Activated CD4-positive, CD25-positive, alpha-beta regulatory T cell treated with anti-CD3 and anti-CD28 coated beads, Interleukin-2, amount 50 U/mL, for 72 hours (primary cell): ENCODE measurements around the gene CCDC88C.
A peak's percentile ranks its signal among the peaks of the same experiment; 100 is the strongest.

ENCODE experiments used
- DNase-seq: peaks from one replicate; pipeline ENCODE4 v3.0.0; 2021

The CCDC88C gene

DNA sequence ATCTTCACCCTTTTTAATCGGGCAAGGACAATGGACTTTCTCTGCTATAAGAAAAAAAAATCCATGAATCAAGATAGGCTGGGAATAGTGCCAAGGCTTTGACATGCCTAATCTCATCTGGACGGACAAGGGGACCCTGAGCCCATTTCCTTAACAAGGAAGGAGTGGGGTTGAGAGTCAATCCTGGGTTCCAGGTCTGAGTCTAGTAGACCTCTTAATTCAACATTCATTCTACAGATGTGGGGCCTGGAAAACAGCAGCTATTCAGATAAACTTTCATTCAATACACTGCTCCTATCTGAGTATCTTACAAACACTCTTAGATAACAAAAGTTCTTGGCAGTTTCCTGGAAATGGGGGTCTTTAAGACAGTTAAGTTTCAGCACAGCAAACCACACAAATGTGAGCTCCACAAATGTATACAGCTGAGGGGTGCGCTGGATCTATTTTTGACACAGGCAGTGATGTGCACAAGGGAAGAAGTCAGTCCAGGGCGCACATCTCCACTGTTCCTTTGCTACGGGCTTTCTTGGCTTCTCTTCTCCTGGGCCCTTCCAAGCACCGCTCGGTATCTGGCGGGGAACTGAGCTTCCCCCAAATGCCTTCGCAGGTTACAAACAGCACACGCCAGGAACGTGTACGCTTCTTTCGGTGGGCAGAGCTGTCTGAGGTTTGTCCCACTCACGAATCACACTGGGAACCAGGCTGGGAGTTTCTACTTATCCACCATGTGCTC is 90.9 kb downstream of the CCDC88C start:
- no peak for DNase-seq

DNA sequence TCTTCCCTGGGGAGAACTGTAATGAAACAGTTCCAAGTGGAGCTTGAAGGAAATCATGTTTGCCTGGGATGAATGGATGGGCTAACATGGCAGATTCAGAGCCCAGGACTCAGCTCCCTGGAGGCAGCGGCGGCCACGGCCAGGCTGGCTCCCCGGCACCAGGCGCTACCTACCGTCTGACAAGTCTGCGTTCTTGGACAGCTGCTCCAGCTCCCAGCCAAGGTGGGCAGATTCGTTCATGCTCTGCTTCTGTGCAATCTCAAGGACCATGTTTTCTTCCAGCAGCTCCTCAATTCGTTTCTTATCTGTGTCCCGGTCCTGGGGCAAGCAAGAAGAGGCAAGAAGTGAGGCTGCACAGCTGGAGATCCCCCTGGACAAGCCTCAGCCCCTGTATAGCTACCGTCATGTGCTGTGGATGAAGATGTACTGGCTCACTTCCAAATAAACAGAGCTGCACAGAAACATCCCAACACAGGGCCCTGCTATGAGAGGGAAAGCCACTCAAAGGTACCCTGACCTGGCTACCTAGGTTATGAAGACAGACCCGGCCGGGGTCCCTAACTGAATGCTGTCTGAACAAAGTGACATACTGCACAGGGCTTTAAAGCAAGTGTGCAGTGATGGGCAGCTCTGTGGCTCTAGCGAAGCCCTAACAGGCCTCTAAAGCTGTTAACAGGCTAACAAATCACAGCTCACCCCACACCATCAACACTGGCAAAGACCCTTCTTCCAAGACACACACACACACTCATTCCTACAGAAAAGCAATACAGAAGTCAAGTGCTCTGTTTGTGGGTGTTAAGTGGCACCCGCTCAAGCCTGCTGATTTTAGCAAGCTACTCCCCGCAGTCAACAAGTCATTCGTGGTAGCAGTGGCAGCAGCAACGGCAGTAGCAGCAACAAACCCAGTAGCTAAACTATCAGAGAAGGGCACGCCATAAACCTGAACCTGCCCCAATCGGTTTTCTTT is 92.7 kb downstream of the CCDC88C start:
- DNase-seq = no peak

DNA sequence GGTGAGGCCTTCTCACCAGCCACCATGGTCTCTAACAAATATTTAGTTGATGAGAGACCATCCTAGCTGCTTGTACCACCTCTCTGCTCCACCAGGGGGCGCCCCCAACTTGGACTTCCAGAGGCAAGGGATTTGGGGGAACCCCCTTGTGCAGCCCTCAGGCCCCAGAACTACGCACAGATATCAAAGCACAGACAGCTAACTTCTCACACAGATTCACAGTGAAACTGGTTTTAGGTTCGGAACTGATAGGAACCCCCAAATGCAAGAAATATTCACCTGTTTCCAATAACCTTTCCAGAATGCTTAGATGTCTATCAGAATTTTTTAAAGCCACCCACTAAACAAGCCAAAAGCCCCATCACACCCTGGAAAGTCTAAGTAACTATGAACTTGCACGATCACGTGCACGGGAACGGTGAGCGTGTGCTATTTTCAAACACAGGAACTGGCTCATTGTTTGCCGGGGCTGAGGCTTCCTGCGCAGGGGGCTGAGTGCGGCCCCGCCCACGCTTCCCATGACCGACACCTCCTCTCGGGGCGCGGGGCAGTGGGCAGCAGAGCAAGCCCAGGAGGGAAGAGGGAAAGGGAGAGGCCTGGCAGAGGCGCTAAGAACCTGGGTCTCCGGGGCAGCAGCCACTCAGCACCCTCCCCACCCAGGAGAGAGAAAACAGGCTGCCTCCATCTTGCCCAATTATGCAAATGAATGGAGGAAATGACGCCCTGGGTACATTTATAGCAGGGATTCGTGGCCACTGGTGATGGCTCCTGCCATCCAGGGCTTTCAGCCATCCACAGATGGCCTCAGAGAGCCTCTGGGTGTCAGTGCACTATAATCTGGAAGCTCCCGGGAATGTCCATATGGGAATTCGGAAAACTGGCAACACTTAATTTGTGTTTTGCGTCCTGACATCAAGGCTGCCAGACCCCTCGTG is 93.7 kb downstream of the CCDC88C start:
- DNase-seq = peak; percentile 94

DNA sequence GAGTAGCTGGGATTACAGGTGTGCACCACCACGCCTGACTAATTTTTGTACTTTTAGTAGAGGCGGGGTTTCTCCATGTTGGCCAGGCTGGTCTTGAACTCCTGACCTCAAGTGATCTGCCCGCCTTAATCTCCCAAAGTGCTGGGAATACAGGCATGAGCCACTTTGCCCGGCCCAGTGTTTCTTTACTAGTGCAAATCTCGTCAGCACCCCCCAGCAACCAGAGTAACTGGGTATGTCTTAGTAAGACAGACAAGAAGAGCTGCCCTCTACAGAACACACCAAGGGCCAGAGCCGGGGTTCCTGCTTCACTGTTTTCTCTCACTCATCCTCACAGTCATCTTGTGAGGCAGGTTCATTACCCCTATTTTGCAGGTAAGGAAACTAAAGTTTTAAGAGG is 94.6 kb downstream of the CCDC88C start:
- no peak for DNase-seq

DNA sequence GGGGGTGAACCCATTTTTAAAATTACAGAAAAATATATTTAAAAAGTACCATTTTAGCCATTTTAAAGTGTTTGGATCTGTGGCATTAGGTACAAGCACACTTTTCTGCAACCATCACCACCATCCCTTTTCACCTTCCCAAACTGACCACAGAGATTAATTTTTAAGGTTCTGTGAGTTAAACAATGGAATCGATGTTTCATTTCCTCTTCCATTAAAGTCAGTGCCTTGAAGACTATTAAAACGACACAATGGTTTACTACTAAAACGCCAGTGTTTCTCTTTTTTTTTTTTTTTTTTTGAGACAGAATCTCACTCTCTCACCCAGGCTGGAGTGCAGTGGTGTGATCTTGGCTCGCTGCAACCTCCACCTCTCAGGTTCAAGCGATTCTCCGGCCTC is 95.0 kb downstream of the CCDC88C start:
- DNase-seq = no peak

DNA sequence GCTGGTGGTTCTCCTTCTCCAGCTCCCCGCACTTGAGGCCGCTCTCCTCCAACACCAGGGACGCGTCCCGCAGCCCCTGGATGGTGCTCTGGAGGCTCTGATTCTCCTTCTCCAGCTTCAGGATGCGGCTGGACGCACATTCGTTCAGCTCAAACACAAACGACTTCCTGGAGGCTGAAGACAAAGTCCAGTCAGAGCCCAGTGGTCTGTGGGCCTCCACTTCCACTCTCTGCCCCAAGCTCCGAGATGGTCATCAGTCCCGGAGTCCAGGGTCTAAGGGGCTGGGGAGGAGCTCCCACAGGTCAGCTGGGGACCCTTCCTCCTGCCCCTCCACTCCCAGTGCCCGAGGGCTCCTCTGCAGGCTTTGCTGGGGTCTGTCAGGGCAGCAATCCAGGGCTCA is 96.5 kb downstream of the CCDC88C start:
- no peak for DNase-seq

DNA sequence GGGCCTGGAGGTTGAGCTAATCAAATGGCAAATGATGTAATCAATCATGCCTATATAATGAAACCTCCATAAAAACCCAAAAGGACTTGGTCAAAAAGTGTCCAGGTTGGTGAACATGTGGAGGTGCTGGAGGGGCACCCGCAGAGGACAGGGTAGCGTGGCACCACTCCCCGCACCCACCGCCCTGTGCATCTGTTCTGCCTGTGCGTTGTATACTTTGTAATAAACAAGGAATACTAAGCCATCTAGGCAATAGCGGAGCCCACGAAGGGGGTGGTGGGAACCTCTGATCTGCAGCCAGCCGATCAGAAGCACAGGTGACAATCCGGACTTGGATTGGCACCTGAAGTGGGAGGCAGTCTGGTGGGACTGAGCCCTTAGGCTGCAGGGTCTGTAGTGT is 97.4 kb downstream of the CCDC88C start:
- no peak for DNase-seq

DNA sequence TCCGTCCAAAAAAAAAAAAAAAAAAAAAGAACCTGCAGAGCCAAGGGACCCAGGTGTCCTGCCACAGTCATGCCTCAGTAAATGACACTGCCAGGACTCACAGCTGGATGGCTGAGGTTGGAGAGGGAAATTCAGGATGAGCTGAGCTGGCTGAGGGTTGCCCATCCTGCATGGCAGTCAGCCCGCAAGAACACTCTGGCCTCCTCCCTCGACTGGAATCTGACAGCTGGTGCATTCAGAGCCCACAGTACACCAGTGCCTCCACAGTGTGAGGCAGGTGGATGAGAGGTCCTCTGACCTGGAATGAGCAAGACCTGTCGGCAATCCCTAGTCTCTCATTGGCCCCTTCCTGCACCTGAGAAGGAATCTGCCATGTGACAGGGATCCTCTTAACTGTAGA is 98.7 kb downstream of the CCDC88C start:
- DNase-seq = no peak

DNA sequence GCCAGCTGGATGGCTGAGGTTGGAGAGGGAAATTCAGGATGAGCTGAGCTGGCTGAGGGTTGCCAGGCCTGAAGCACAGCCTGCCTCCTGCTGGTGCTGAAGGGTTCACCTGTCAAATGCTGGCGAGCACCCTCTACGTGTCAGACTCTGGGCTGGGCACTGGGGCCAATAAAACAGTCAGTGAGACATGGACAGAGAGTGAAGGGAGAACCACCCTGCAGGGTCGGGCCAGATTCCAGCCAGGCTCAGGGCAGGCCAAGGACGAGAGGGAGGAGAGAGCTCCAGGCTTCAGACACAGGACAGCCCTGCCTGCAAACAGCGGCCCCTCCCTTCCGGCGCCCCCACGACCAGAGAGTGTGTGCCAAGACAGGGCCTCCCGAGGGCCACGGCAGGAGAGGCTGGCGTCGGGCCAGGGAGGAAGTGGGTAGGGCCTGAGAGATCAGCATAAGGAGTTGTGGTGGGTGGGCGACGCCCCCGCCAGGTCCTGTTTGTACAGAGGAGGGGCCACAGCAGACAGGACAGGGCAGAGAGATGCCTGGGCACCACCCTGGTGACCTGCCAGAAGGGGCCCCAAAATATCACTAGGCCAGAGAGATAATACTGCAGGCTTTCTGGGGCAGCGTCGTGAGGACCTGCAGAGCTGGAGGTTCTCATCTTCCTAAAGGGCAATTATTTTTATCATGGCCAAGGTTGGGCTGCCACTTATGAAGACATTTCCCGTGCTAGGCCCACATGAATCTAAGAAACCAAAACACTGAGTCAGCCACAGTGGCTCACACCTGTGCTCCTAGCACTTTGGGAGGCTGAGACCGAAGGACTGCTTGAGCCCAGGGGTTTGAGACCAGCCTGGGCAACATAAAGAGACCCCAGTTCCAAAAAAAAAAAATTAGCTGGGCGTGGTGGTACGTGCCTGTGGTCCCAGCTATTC is 100.0 kb downstream of the CCDC88C start:
- peak; percentile 79 for DNase-seq

DNA sequence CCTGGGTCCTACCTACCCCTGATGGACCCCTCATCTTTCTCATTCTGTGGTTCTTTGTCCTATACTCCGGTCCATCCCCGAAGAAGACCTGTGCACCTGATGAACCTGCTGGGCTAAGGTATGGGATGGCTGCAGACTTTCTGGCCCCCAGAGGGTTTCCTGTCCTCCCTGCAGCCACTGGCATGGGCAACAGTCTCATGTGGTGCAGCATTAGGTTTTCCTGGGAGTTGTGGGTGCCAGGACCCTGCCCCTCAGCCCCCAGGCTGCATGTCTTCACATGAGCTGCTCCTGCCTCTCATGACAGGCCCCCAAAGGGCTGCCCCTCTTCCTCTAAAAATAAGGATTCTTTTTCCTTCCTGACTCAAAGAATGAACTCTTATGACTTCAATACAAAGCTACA is 100.9 kb downstream of the CCDC88C start:
- DNase-seq = no peak

DNA sequence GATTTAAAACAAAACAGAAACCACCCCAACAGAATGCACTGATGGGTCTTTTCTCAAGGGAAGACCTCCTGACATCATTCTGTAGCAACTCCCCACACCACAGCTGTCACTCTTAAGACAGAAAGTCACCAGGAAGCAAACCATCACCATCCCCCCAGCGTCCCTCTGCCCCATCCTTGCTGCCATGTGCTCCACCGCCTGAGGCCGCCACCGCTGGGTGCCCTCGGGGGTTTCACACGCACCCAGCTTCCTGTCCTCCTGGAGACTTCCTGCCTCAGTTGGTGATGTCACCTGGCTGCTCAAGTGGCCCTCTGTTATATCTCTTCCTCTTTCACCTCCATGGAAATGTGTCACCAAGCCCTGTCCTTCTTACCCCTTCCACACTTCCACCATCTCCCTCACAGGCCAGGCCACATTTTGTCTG is 101.8 kb downstream of the CCDC88C start:
- DNase-seq = peak; percentile 72

DNA sequence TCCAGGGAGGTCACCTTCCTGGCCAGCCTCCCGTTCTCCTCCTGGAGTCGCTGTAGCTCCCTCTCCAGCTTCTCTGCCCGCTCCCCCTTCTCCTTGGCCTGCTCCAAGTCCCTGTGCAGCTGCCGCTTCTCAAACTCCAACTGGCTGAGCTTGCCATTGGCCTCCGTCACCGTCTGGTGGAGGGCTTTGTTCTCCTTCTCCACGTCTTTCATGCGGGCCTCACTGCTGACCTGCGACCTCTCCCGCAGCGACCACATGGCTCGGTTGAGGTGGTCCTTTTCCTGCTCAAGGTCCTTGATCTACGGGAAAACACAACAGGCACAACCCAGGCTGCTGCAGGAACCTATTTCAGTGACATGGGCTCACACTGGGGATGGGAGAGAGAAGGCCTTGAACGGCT is 103.8 kb downstream of the CCDC88C start:
- no peak for DNase-seq

DNA sequence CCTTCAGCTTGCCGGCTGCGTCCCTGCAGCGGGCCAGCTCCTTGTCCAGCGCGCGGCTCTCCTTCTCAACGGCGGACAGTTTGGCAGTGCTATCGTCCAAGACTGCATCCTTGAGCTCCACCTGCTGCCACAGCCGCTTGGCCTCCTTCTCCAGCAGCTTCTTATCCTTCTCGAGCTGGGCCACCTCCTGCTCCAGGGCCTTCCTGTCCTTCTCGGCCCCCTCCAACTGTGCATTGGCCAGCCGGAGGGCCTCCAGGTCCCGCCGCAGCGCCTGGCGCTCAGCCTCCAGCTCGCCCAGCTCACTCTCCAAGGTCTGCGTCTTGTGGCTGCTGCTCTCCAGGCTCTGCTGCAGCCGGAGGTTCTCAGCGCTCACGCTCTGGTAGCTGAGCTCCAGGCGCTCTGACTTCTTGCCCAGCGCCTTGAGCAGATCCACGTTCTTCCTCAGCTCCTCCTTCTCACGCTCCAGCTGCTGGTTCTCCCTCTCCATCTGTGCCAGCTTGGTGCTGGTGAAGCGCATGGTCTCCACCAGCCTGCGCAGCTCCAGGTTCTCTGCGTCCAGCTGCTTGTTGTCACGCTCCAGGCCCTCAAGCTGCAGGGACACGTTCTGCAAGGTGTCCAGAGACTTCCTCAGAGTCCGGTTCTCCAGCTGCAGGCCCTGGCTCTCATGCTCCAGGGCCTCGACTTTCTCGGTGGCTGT is 104.3 kb downstream of the CCDC88C start:
- no peak for DNase-seq

DNA sequence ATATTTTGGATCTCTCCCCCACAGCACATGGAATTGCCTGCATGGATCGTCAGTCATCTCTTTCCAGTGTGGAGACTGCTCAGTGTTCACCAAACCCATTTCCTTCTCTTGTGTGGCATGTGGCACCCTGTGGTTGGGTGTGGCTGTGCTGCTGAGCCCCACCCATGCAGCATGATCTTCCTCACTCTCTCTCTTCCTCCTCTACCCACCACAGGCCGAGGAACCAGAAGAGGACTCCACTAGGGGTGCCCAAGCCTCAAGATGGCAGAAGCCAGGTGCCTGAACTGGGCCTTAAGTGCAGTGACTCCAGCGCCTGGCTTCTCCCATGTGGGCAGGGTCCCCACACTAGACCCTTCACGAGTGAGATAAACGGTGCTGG is 106.3 kb downstream of the CCDC88C start:
- DNase-seq = no peak

DNA sequence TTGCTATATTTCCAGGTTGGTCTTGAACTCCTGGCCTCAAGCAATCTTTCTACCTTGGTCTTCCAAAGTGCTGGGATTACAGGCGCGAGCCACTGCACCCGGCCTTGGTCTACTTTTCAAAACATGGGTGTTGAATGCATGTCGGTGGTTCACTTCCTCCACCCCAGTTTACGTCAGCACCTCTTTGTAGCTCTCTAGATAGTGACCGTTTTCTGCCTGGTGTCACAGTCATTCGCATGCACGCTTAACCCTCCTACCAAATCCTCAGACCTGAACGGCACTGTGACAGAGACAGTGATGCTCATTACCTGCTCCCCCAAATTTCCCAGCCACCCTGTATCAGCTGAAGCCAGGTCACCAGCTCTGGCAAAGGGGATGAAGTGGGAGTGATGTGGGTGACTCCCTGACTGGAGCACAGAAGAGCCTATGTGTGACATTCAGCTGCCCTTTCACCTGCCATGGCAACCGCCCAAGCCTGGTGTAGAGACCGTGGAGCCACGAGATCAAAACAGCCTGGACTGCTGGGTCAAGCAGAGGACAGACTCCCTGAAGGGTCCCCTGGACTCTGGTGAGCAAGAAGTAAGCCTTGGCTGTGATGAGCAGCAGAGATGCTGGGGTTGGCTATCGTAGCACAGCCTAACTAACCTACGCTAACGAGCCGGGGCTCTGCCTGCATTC is 106.9 kb downstream of the CCDC88C start:
- no peak for DNase-seq

DNA sequence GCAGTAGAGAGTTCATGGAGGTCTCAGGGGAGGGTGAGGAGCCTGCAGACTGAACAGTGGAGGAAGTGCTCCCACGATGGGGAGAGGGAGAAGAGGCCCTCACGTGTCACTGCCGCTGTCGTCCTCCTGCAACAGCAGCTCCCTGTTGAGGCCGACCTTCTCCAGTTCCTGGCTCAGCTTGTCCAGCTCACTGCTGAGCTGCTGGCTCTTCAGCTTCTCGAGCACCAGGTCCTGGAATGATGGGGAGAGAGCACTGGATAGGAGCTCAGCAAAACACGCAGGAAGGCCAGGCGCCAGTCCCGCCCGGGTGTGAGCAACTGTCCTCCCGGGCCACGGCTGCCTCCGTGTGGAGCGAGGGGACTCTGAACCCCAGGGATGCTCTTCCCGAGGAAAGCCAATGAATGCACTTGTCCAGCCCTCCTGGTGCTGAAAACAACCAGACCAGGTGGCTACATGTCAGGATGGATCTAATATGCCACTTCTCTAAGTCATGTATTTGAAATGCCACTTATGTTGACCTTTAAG is 107.8 kb downstream of the CCDC88C start:
- DNase-seq = no peak

DNA sequence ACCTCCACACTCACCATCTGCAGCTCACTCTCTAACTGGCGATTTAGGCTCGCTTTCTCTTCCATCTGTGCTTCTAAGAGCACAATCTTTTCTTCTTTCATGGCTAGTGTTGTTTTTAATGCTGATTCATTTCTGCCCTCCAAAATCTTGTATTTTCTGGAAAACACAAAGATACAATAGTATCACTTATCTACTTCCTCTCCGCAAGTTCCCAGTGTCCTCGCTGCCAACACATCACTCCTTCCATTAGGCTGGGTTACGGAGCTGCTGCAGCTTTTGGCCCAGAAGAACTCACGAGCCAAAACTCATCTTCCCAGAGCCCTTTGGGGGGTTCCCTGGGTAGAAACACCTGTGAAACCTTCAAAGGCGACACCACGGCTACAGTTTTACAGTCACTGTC is 109.3 kb downstream of the CCDC88C start:
- no peak for DNase-seq

DNA sequence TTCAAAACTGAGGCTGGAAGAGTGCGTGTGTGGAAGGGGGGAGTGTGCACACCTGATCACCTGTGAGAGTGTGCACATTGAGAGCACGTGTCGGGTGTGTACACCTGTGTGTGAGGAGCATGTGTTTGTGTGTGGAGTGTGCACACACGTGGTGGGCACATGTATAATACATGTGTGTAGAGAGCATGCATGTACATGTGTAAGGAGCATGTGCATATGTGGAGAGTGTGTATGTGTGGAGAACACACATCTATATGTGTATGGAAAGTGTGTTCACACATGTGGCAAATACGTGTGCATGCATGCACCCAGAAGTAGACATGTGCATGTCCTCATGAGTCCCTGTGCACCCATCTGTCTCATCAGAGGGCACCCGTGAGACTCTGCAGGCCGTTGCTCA is 110.0 kb downstream of the CCDC88C start:
- DNase-seq = no peak

DNA sequence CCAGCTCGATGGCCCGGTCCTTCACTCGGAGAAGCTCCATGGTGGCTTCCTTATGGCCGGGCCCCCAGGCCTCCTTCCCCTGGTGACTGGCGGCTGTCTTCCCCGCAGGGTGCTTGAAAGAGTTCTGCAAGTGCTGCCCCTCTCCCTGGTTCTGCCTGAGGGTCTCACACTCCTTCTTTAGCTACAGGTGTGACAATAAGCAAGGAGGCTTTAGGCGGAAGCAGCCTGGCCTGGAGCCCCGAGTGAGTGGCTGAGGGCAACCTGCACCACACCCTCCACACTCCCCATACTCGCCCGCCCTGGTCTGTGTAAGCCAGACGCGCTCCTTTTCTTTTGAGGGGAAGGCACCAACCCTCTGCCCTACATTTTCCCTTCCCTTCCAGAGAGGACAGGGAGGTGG is 110.6 kb downstream of the CCDC88C start:
- DNase-seq = no peak

DNA sequence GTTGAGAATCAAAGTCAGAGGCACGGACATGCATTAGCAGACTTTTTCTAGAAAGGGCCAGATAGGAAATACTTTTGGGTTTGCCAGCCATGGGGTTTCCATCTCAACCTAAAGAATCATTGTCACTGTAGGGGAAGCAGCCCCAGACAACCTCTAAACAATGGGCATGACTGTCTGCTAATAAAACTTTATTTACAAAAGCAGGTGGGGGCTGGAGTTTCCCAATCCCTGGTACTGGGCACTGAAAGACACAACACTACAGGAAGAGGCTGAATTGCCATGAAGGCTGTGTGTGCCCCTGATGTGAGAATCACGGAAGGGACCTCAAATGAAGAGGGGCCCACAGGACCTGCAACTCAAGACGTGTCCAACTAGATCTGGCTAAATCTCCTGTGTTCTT is 111.1 kb downstream of the CCDC88C start:
- DNase-seq = no peak
